HepG2 (cell line): ENCODE results near the gene LMNA. TPM values are rescaled to one million over a fixed set of nuclear protein-coding genes. Genes with fewer than 3 reads are reported as not detected.

ENCODE experiments used
- ATAC-seq: fragments of 200-7000 bp; cut with Tn5 transposase; 3 replicates; pipeline ENCODE4 v1.9.1; 2020; ENCODE audit warnings: mild to moderate bottlenecking, moderate library complexity
- BruUV-seq: library from RNA; stranded (reverse); fragments of 400-500 nt; replicated peaks from 2 replicates; lab custom pipeline; 2021; lab: Mats Ljungman, UMichigan
- CTCF ChIA-PET: fragments of 300-600 bp; formaldehyde crosslinking; extraction: SDS; loops from one replicate; lab custom pipeline; 2021; ENCODE audit warnings: low total read pairs, inconsistent platforms, low intra/inter-chr PET ratio; lab: Yijun Ruan, JAX
- POLR2A ChIA-PET: fragments of 350-600 bp; sonication (Branson Sonifier 250); formaldehyde crosslinking; loops from one replicate; lab custom pipeline; 2020; ENCODE audit warnings: antibody characterized with exemption, inconsistent platforms; lab: Yijun Ruan, JAX
- DNase-seq: peaks from one replicate; pipeline ENCODE4 v3.0.0-alpha.2; 2015; ENCODE audit warnings: low spot score
- FAIRE-seq: peaks from 3 replicates; lab custom pipeline; 2011; peaks lifted over from hg19 to GRCh38; lab: Jason Lieb, UNC
- H2AFZ ChIP-seq: one replicate; pipeline ENCODE4 v1.6.1; 2011; ENCODE audit warnings: low read length, inconsistent platforms
- H3K27ac ChIP-seq: fragments of 300-600 bp; 3 replicates; pipeline ENCODE4 v1.8.0; 2011; ENCODE audit warnings: mixed run types, mild to moderate bottlenecking, mixed read lengths, low read length, inconsistent platforms; ENCODE audit not compliant: insufficient read depth; ENCODE audit errors: extremely low read length
- H3K27me3 ChIP-seq, 2 experiments: fragments of 200-600 bp in 1 of 2; 2 replicates in 1 of 2; 3 replicates in 1 of 2; pipeline versions ENCODE4 v1.6.0 to v1.8.0; 2011; ENCODE audit warnings: low read length in 2 of 2, mild to moderate bottlenecking in 2 of 2, moderate library complexity in 2 of 2, inconsistent platforms in 1 of 2; ENCODE audit not compliant: insufficient read depth in 2 of 2, control insufficient read depth in 1 of 2
- H3K36me3 ChIP-seq, 2 experiments: fragments of 200-600 bp in 1 of 2; replicated peaks in 1 of 2; 2 replicates in 1 of 2; 3 replicates in 1 of 2; pipeline versions ENCODE4 v1.5.1 to v1.8.0; 2011; ENCODE audit warnings: low read length in 2 of 2, inconsistent platforms in 1 of 2; ENCODE audit not compliant: insufficient read depth in 2 of 2, control insufficient read depth in 1 of 2
- H3K4me1 ChIP-seq: 2 replicates; pipeline ENCODE4 v1.5.1; 2012; ENCODE audit warnings: low read length, inconsistent platforms; ENCODE audit not compliant: insufficient read depth
- H3K4me2 ChIP-seq: 2 replicates; pipeline ENCODE4 v1.6.0; 2011; ENCODE audit warnings: low read depth, low read length, inconsistent platforms
- H3K4me3 ChIP-seq, 3 experiments: fragments of 200-600 bp in 1 of 3; sonication (generic), shearing (Covaris generic) in 1 of 3; replicated peaks in 1 of 3; 2 replicates each; pipeline ENCODE4 v1.5.1; 2011 to 2016; ENCODE audit warnings: low read length in 3 of 3, inconsistent platforms in 2 of 3, low read depth in 2 of 3, mild to moderate bottlenecking in 2 of 3, control low read depth in 1 of 3, mixed read lengths in 1 of 3; ENCODE audit not compliant: insufficient read depth in 1 of 3
- H3K79me2 ChIP-seq: one replicate; pipeline ENCODE4 v1.6.1; 2011; ENCODE audit warnings: low read length, inconsistent platforms; ENCODE audit not compliant: insufficient read depth
- H3K9ac ChIP-seq: 2 replicates; pipeline ENCODE4 v1.6.0; 2011; ENCODE audit warnings: mild to moderate bottlenecking, low read depth, low read length, inconsistent platforms; ENCODE audit not compliant: insufficient read depth
- H3K9me3 ChIP-seq: 2 replicates; pipeline ENCODE4 v1.5.1; 2012; ENCODE audit warnings: mild to moderate bottlenecking, low read length
- H4K20me1 ChIP-seq: 2 replicates; pipeline ENCODE4 v1.6.0; 2011; ENCODE audit warnings: inconsistent platforms, mild to moderate bottlenecking, low read length, moderate library complexity; ENCODE audit not compliant: insufficient read depth
- ELF4 ChIP-seq: sonication (generic); formaldehyde crosslinking; IDR thresholded peaks from 2 replicates; pipeline ENCODE4 v1.5.0; 2020; ENCODE audit warnings: missing genetic modification reagents, mild to moderate bottlenecking, moderate library complexity, borderline replicate concordance
- EP300 ChIP-seq, 3 experiments: sonication (generic) in 1 of 3; formaldehyde crosslinking in 1 of 3; IDR thresholded peaks; 2 replicates each; pipeline versions ENCODE4 v1.5.1 to v1.6.1; 2011 to 2020; ENCODE audit warnings: low read depth in 2 of 3, low read length in 2 of 3, borderline replicate concordance in 1 of 3, improper control_type of control experiment in 1 of 3, mild to moderate bottlenecking in 1 of 3, missing genetic modification reagents in 1 of 3, moderate library complexity in 1 of 3
- KLF12 ChIP-seq: sonication (generic); formaldehyde crosslinking; IDR thresholded peaks from 2 replicates; pipeline ENCODE4 v1.4.0; 2020; ENCODE audit warnings: missing genetic modification reagents, borderline replicate concordance
- MBNL3 ChIP-seq: fragments of 250-450 bp; sonication (Bioruptor Pico); conservative IDR thresholded peaks from 2 replicates; pipeline ENCODE4 v1.8.0; 2022; ENCODE audit warnings: mild to moderate bottlenecking, inconsistent platforms
- MYPOP ChIP-seq: sonication (generic); formaldehyde crosslinking; IDR thresholded peaks from 2 replicates; pipeline ENCODE4 v1.8.1; 2023; ENCODE audit warnings: mild to moderate bottlenecking, moderate library complexity, missing genetic modification reagents
- NONO ChIP-seq, 2 experiments: fragments of 450-650 bp in 1 of 2; sonication (generic) in 1 of 2; formaldehyde crosslinking in 1 of 2; IDR thresholded peaks in 1 of 2; conservative IDR thresholded peaks in 1 of 2; 2 replicates each; pipeline versions ENCODE4 v1.6.1 to v1.8.0; 2017 to 2022; ENCODE audit warnings: mild to moderate bottlenecking in 1 of 2, missing genetic modification reagents in 1 of 2, moderate library complexity in 1 of 2
- PCBP2 ChIP-seq: fragments of 200-400 bp; formaldehyde crosslinking; optimal IDR thresholded peaks from 2 replicates; pipeline ENCODE3; 2018; ENCODE audit warnings: low read length, low read depth; ENCODE audit not compliant: poor library complexity, severe bottlenecking
- TAF1 ChIP-seq: sonication (generic); formaldehyde crosslinking; IDR thresholded peaks from 2 replicates; pipeline ENCODE4 v1.4.0; 2020; ENCODE audit warnings: missing genetic modification reagents
- THAP9 ChIP-seq: sonication (generic); formaldehyde crosslinking; IDR thresholded peaks from 2 replicates; pipeline ENCODE4; 2020; ENCODE audit warnings: missing genetic modification reagents, mild to moderate bottlenecking, borderline replicate concordance
- ZFY ChIP-seq: sonication (generic); formaldehyde crosslinking; IDR thresholded peaks from 2 replicates; pipeline ENCODE4 v1.4.0; 2020; ENCODE audit warnings: missing genetic modification reagents
- ZNF225 ChIP-seq: sonication (generic); formaldehyde crosslinking; IDR thresholded peaks from 2 replicates; pipeline ENCODE4 v1.4.0; 2020; ENCODE audit warnings: mild to moderate bottlenecking, missing genetic modification reagents
- ZNF510 ChIP-seq: sonication (generic); formaldehyde crosslinking; IDR thresholded peaks from 2 replicates; pipeline ENCODE4 v1.4.0; 2020; ENCODE audit warnings: low read depth, mild to moderate bottlenecking, missing genetic modification reagents
- WGBS: methylation state at CpG from one replicate; pipeline ENCODE4 v1.1.6; 2017; ENCODE audit warnings: low lambda C conversion rate; 5-methylcytosine and 5-hydroxymethylcytosine counted together
- in situ Hi-C: cut with HindIII; loops from 2 replicates; pipeline ENCODE4 v1.10.0; 2017; ENCODE audit warnings: low pct_unique_long_range_greater_than_20kb; ENCODE audit not compliant: extremely low pct_ligation_motif_present
- intact Hi-C: fragments of 100-400 bp; cut with micrococcal nuclease; formaldehyde crosslinking; loops from one replicate; pipeline ENCODE4 v1.10.0; 2022; ENCODE audit not compliant: unreplicated experiment
- polyA plus RNA-seq, 8 experiments: library from polyadenylated mRNA; depleted of rRNA in 3 of 8; stranded (reverse) in 7 of 8; unstranded in 1 of 8; fragments of >200 nt; fragmentation: Illumina TruSeq in 4 of 8; extraction: Trizol in 4 of 8; gene quantifications; 2 replicates each; pipeline versions ENCODE4 v1.2.1 to v1.2.3, GENCODE V29; 2011 to 2016; ENCODE audit warnings: low read depth in 4 of 8, missing spikeins in 1 of 8, mixed read lengths in 1 of 8; ENCODE audit not compliant: insufficient read depth in 1 of 8
- total RNA-seq, 5 experiments: library from RNA; depleted of rRNA; stranded (reverse); fragments of >200 nt; fragmentation: Illumina TruSeq; extraction: Trizol; gene quantifications; 2 replicates each; pipeline ENCODE4 v1.2.3, GENCODE V29; 2016; ENCODE audit warnings: low read depth in 1 of 5
- TF ChIP-seq, protein P1 (sequence below): sonication (generic); formaldehyde crosslinking; conservative IDR thresholded peaks from 2 replicates; pipeline ENCODE4 v1.4.0; 2020; ENCODE audit warnings: missing genetic modification reagents
- TF ChIP-seq, protein P2 (sequence below): sonication (generic); formaldehyde crosslinking; IDR thresholded peaks from 2 replicates; pipeline ENCODE4 v1.4.0; 2020; ENCODE audit warnings: missing genetic modification reagents

Gene LMNA
- total and polyA plus RNA-seq, 2 of the 13 experiments (the other 11 are each of a cell fraction or from before 2014, with no cell fraction given) = 107 to 225 TPM

DNA sequence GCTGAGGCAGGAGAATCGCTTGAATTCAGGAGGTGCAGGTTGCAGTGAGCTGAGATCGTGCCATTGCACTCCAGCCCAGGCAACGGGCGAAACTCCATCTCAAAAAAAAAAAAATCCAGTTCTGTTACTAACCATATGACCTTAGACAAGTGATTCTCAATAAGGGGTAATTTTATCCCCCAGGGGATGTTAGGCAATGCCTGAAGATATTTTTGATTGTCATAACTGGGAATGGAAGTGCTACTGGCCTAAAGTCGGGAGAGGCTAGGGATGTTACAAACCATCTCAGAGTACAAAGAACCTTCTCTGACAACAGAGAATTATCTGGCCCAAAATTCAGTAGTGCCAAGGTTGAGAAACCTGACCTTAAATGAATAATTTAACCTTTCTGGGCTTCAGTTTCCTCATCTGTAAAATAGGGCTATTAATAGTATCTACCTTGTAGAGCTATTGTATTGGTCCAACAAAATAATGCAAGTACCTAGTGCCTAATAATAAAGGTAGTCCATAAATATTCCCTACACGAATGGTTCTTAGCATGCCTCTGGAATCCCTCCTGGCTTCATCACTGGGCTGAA lies 5.8 kb upstream of the LMNA start:
- Histone ChIP-seq H3K27ac (no peak overlapping the region), H3K4me3 (no peak overlapping the region), H3K27me3 (0 out of 5 replicates have a peak, but pooled peaks cover 0 to 8% of the 10 kb centered on the region in 2 experiments), H3K4me1 (peaks cover 81% of the 10 kb centered on the region), H3K4me2 (no peak overlapping the region), H3K9me3 (no peaks in the 10 kb centered on the region), H3K36me3 (no peaks in the 10 kb centered on the region), H3K9ac (no peak overlapping the region), H4K20me1 (no peaks in the 10 kb centered on the region), H2AFZ (no peak overlapping the region), H3K79me2 (no peaks in the 10 kb centered on the region)
- ATAC-seq (no peak), FAIRE-seq (no peak), DNase-seq (no peak)
- in situ Hi-C loops = no loop called here
- ChIA-PET POLR2A (interaction anchor here (1.4 kb wide), 1 partner anchor 139 kb away, joined by 4 read pairs; the partner anchor contains the start of gene PAQR6), CTCF (no interaction called here)
- intact Hi-C loops = no loop called here
- TF ChIP-seq, protein P1, sequence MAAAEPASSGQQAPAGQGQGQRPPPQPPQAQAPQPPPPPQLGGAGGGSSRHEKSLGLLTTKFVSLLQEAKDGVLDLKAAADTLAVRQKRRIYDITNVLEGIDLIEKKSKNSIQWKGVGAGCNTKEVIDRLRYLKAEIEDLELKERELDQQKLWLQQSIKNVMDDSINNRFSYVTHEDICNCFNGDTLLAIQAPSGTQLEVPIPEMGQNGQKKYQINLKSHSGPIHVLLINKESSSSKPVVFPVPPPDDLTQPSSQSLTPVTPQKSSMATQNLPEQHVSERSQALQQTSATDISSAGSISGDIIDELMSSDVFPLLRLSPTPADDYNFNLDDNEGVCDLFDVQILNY (CRISPR knock-in tag) = no peak
- TF ChIP-seq THAP9 (CRISPR knock-in tag) (no peak), ZFY (CRISPR knock-in tag) (no peak), ZNF225 (CRISPR knock-in tag) (no peak), ELF4 (CRISPR knock-in tag) (no peak), ZNF510 (CRISPR knock-in tag) (no peak), MBNL3 (no peak), PCBP2 (no peak), TAF1 (CRISPR knock-in tag) (no peak), KLF12 (CRISPR knock-in tag) (no peak), EP300 (IDR thresholded peaks at IDR 0.05; ENCODE audit: low read depth in 2 of 2, low read length in 2 of 2) (no peak), EP300 (CRISPR knock-in tag; IDR thresholded peaks at IDR 0.05; ENCODE audit: borderline replicate concordance) (no peak), MYPOP (no peak), NONO (IDR thresholded peaks at IDR 0.05) (no peak), NONO (CRISPR knock-in tag; conservative IDR thresholded peaks at IDR 0.05) (no peak)
- TF ChIP-seq, protein P2, sequence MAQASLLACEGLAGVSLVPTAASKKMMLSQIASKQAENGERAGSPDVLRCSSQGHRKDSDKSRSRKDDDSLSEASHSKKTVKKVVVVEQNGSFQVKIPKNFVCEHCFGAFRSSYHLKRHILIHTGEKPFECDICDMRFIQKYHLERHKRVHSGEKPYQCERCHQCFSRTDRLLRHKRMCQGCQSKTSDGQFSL (CRISPR knock-in tag) = no peak
- WGBS = 45% methylated on average over 6 of the region's 6 CpGs
- BruUV-seq = no TSS peak
